Activated CD4-positive, alpha-beta T cell treated with anti-CD3 and anti-CD28 coated beads, Interleukin-2, amount 50 U/mL, for 24 hours (primary cell): ENCODE data around the gene MBL2.

Experiments used
- DNase-seq, 2 donors: peaks; one replicate each; pipeline ENCODE4 v3.0.0-alpha.2; 2020; ENCODE audit warnings: low read depth in 1 of 2, low spot score in 1 of 2

Gene MBL2

DNA sequence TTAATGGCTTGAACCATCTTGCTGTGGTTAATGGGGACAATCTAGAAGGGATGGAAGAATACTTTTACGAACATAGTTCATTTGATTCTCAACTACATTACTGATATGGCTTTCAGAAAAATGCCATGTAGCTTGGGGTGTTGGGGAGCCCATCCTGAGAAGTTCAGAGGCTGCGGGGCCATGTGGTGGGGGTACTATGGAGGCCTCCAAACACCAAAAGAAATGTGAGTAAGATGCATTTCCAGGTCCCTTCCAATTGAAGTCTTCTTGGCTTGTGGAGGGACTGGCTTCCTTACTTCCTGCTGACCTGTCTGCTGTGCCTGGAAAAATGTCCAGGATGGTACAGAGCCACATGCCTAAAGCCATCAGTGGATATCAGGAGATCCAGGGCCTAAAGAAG lies 1.6 kb upstream of the MBL2 start:
- DNase-seq, result no peak

DNA sequence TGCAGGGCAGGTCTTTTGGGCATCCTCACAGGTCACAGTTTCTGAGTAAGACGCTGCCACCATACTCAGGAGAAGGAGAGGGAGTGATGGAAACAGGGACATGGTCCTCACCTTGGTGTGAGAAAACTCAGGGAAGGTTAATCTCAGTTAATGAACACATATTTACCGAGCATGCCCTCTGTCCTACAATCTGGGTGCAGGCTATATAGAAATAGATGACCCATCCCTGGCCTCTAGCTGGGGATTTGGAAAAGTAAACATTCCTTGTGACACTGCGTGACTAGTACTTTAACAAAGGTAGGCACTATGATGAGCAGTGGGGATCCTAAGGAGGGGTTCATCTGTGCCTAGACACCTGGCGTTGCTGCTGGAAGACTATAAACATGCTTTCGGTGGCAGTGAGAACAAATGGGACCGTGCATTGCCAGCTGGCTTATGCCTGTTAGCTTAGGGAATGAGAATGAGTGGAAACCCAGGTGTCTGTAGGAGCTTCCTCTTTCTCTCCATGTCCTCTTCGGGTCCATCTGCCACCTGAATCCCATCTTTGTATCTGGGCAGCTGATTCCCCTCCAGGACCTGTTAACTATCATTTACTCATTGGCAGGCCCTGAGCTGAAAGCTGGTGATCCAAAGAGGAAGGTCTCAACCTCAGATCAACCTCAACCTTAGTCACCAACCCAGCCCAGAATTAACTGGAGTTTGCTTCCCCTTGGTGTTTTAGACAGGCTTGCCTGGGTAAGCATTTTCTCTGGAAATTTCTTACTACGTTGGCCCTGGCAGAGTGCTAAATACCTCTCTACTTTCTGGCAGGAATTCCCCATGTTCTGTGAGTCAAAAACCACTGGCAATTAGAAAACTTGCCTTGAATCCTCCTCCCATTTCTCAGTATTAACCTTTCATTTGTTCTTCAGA lies 794 bp downstream of the MBL2 start:
- DNase-seq, result no peak

DNA sequence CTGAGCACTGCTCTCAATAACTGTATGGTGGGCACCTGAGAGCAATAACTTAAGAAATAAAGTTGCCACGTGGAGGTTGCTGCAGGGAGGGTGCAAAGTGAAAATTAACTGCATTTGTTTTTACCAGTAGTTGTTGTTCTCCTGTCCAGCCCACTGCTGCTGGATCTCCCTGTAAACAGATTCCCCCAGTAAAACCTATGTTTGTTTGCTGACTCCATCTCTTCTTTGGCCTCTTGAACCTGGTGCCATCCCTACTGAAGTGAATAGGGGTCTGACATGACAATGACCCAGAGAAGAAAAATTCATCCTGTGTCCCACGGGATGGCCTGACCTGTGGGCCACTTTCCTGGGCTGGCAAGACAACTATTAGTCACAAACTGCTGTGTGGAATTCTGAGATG lies 1.7 kb downstream of the MBL2 start:
- DNase-seq, result no peak

DNA sequence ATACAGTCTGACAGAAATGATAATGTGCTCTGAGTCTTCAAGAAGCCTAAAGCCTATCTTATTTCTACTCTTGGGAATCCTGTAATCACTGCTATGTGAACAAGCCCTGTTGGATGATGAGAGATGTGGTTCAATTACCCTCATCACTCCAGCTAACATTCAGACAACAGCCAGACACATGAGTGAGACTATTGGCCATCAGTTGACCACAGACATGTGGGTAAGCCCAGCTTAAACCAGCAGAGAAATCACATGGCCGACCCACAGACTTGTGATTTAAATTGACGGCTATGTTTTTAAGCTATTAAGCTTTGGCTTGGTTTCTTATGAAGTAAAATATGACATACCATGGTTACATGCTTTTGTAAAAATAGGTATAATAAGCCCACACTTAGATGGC lies 2.6 kb downstream of the MBL2 start:
- no peak for DNase-seq

DNA sequence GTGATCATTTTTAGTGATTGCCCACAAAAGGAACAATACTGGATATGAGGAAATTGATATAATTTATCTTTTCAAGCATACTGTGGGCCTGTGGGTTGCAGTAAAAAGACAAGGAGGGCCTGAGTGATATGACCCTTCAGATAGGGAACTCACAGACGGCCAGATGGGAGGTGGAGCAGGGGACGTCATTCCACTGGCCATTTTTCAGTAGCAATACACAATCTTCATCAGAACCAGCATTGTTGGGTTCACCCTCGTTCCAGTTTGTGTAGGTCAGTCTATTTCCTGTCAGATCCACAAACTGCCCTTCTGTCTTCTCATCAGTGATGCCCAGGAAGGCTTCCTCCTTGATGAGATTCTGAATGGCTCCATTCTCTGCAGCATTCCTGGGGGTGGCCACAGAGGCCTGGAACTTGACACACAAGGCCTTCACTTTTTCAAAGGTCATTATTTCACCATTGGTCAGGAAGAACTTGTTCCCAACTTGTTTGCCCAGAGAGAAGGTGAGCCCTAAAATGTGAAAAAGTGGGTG lies 4.5 kb downstream of the MBL2 start:
- DNase-seq, result no peak

DNA sequence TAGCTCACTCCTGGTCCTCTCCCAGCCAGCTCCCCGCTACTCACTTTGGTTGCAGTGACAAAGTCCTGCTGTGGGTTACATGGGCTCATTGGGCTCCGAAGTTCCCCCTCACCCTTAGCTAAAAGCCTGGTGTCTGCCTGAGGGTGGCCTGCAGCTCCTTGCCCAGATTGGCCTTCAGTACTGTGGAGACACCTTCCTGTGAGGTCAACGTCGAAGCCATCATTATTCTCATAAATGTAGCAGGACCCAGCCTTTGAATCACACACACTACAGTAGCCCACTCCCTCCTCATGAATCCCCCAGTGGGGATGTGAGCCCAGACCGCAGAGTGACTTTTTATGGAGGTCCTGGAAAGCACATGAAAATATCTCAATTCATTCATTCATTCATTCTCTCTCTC lies 10.5 kb downstream of the MBL2 start:
- no peak for DNase-seq

DNA sequence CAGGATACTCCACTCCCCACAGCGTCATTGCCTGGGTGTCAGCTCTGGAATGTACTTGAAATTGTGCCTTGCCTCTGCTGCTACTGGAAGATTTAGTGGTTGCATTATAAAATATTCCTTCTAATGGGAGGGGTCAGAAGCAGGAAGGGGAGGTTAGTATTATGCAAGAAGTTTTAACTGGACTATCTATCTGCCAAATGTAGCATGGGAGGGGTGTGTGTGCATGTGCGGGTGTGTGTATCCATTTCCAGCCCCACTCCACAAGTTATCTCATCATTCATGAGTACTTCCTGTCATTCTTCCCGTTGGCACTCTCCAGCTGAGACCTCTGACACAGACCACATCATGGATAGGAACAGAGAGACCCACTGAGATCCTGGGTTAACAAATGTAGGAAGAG lies 13.4 kb downstream of the MBL2 start:
- no peak for DNase-seq

DNA sequence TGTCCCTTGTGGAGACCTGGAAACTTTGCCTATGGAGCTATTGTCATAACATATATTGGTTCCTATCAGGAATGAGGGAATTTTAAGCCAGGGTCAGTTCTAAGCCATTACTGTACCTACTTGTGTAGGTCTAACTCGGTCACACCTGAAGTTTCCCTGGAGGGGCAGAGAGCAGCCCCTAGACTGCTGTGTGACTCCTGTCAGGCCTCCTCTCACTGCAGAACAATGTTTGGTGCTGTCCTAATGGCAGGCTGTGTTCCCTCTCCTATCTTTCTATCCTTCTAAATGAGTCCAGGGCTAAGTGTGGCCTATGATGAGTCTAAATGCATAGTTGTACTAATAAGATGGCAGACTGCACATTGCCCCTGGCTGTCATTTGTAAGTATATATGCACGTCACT lies 14.2 kb downstream of the MBL2 start:
- DNase-seq, result no peak

DNA sequence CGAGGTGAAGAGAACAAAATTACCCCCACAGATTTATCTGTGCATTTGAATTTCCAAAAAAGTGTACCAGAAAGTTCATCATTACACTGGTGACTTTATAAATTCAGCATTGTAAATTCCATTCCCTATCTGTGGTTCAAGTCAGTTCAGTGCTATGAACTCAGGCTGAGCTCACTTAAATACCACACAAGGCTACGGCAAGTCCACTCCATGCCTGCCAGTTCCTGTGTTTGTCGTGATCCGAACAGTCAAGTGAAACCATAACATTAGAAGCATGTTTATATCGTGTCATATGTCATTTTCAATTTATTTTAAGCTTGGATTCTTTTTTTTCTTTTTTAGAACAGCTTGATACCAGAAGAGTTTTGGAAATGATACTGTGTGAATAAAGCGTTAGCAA lies 14.8 kb downstream of the MBL2 start:
- no peak for DNase-seq

DNA sequence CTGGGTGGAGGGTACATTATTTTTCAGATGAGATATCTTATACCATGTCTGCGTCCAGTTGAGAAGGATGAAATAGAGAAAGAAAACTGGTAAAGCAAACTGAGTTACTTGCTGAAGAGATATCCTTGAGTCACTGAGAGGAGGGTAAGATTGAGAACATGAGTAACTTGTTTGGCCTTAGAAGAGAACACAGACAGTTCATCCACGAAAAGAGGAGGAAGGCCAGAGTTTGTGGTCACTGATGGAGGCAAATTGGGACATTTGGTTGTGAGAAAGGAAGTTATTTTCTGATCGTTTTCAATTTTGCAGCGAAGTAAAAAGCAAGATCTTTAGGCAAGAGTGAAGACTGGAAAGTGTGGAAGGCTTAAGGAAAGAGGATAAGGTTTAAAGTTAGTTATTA lies 15.6 kb downstream of the MBL2 start:
- no peak for DNase-seq

DNA sequence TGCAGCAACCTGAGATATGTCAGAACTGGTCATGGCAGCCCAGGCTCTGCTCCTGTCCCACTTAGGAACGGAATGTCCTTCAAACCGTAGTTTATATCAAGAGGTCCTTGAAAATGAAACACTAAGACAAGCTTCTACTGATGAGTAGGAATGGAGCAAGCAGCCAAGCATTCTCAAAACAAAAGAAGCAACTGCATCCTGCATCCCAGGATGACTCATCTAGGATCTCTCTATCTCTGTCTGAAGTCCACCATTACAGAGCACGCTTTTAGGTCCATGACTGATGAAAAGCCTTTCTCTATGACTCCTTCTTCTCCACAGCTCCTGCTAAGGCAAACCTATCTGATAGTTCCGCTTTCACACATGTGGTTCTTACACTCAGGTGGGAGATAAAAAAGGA lies 16.3 kb downstream of the MBL2 start:
- DNase-seq, result no peak

DNA sequence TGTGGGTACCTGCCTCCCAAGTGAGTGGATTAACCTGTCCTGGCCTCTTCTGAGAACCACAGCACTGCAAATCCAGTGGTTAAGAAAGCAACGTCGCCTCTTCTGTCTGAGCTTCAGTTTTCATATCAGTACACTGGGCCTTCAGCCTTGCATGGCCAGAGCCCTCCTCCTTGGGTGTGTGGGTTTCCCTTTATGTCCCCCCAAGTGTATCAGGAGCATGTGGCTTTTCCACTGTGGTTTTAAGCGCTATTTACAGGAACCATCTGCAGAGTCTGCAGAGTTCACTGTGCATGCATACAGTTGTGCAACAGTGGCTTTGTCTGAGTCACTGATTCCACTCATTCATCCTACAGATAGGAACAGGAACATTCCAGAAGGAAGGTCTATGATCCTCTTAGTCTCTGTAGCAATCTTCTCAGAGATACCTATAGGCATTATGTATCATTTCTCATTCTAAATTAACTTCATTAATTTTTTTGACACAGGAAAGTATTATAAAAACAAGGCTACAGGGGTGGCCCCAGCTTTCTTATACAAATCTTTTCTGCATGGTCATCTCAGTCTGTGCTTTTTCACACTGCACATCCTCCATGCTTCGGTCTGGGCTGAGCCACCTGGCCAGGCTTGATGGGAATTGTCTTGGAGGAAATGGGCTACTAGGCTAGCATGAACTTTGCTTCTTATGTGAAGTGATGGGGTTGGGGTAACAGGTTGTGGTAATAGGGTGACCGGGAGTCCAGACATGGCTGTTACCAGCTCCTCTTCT lies 17.1 kb downstream of the MBL2 start:
- no peak for DNase-seq

DNA sequence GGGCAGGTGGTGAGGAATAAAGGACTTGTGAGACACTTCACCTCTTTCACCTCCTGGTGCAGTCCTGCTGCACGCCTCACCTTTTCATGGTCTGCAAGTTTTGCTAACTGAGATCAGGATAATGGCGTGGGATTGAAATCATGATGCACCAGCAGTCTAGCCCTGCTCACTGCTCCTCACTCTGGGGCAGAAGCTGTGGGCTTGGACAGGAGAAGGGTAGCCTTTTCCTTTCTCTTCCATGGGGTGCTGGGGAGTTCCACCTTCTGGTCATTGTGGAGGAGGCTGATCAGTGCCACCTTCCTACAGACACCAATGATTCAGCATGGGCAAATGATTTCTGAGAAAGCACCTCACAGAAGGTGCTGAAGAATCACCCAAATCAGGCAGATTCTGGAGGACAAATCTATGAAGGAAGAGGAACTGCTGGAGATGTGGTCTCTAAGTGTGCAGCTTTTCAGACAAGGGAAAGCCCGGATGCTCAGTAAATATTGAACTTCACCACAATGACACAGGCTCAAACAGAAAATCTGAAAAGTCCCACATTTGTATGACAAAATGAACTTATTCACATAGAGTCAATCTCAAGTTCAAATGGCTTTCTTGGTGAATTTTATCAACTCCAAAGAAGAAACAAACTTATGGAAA lies 19.7 kb downstream of the MBL2 start:
- no peak for DNase-seq

DNA sequence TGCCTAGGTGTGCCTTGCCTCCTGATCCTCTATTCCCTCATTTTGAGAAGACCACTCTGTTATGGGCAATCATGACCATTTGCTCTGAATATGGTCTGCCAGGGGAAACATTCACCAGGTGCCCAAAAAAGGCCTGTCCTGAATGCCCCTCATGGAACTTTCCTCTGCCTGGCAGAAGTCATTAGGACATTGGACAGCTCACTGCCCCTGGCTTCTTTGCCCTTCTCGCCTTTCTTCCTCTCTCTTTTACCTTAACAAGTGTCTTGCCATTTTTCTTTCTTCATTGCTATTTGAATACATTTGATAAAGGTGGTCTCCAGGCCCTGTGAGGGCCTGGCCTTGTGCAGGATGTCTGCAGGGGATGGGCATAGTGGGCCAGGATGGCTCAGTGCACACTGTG lies 20.3 kb downstream of the MBL2 start:
- no peak for DNase-seq

DNA sequence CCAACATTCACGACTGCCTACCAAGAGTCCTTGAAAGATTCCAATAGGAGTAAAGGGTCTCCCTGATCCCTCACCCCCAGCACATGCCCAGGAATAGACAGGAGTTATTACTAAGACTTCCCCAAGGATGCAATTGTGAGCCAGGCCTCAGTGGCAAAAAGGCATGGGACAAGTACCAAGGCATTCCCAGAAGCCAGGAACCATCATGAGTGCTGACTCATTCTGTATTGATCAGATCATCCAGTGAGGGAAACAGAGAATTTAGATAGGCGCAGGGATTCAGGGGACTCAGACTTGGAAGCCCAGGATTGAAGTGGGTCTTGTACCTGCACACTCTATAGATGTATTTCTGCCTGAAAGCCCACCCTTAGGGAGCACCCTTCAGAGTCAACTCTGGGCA lies 21.2 kb downstream of the MBL2 start:
- no peak for DNase-seq

DNA sequence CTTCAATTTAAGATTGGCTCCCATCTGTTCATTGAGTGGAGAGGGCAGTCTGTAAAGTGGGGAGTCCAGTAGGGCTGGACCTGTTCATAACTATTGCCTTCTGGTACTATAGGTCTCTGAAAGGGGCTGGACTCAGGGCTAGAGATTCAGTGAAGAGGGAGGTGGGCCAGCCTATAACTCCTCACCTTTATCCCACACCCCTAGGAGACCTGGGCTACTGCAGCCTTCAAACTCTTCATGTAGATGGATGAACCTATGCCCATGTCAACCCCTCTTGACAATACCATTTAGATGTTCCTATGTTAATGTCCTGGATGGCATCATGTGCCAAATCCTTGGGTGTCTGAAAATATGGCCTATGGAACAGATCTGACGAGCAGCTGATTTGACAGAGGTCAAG lies 22.0 kb downstream of the MBL2 start:
- DNase-seq, result no peak

DNA sequence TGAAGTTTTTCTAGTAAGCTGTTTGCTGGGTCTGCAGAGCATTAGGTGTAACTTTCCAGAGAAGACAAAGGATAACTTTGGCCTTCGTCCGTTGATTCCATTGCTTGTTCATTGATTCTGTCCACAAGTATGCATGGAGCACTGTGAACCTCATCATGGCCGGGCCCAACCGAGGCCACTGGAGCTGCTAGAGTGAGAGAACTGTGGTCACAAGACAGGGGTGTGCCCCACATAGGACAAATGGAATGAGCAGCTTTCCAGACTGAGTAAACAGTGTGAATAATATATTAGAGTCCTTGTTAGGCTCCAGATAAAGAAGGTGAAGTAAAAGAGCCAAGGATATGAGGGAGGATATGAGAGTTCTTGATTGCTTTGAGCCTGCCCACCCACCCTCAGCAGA lies 24.9 kb downstream of the MBL2 start:
- no peak for DNase-seq

DNA sequence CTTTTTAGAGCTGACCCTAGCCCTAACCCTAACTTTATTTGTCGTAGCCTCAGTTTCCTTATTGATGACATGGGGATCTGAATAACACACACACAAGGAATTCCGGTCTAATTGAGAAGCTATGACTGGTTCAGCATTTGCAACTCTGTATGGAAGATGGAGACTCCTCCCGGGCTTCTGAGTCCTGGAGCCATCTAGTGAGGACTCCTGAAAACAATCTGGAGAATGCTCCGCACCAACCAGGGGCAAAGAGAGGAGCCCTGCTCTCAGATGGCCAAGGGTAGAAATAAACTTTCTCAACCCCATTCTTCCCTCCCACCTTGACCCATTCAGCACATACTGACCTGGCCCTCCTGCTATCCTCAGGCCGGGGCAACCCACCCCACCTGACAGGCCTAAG lies 26.4 kb downstream of the MBL2 start:
- DNase-seq, result no peak

DNA sequence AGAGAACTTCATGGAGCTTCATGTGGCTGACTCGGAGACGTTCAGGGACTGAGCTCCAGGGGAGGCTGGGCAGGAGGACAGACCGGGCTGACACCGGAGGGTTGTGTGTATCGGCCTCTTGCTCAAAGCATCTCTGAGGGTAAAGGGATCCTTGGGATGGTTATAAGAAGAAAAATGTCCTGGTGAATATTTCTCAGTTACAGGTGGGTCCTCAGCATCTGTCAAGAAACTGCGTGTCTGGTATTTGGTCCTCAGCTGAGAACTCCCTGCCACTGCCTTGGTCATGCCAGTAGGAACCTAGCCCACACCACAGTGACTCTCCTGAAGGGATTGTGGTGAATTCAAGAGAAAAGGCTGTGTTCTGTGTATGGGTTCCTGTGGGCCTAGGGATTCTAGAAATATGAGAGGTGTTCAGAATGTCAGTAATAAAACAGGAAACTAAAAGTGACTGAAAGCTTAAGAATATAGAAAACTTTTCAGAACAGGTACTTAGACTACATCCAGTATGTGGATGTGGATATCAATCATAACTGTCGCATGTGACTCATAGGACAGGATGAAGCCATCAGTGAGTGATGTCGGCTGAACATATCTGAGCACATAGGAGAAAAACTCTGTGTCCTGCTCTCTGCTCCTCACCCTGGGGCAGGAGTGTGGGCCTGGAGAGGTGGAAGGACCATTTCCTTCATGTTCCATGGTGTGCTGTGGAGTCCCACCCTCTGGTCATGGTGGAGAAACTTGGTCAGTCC lies 28.4 kb downstream of the MBL2 start:
- no peak for DNase-seq

DNA sequence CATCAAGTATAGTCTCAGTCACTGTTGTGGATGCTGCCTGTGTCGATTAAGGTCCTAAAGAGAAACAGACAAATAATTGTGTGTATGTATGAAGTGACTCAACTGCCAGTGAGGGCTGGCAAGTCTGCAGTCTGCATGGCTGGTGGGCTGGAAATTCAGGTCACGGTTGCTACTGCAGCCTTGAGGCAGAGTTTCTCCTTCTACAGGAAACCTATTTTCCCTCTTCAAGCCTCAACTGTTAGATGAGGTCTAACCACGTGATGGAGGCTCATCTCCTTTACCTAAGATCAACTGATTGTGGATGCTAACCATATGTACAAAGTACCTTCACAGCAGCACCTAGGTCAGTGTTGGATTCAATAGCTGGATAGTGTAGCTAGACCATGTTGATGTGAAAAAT lies 29.9 kb downstream of the MBL2 start:
- no peak for DNase-seq

DNA sequence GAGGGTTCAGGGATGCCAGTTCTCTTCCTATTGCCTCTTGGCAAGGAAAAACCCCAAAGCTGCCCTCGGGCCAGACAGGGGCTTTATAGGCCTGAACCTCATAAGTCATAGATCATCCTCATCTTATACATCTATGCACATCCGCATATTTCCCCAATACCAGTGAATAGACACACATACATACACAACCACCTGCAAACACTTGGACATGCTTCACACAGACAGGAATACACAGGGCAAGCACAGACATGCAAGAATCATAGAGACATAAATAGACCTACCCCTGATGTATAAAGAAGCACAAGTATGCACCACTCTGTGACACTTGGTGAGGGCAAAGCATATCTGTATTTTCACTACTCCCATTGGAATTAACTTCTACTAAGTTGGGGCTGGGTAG lies 30.7 kb downstream of the MBL2 start:
- no peak for DNase-seq
